Measurements from ENCODE around the gene INHBB. TPM values are rescaled to one million over a fixed set of nuclear protein-coding genes. Genes with fewer than 3 reads are reported as not detected.
A peak's percentile ranks its signal among the peaks of the same experiment; 100 is the strongest.

INHBB gene
- total and polyA plus RNA-seq, 9 of the 15 experiments (the other 6 are each of a cell fraction or from before 2014, with no cell fraction given): not detected

DNA sequence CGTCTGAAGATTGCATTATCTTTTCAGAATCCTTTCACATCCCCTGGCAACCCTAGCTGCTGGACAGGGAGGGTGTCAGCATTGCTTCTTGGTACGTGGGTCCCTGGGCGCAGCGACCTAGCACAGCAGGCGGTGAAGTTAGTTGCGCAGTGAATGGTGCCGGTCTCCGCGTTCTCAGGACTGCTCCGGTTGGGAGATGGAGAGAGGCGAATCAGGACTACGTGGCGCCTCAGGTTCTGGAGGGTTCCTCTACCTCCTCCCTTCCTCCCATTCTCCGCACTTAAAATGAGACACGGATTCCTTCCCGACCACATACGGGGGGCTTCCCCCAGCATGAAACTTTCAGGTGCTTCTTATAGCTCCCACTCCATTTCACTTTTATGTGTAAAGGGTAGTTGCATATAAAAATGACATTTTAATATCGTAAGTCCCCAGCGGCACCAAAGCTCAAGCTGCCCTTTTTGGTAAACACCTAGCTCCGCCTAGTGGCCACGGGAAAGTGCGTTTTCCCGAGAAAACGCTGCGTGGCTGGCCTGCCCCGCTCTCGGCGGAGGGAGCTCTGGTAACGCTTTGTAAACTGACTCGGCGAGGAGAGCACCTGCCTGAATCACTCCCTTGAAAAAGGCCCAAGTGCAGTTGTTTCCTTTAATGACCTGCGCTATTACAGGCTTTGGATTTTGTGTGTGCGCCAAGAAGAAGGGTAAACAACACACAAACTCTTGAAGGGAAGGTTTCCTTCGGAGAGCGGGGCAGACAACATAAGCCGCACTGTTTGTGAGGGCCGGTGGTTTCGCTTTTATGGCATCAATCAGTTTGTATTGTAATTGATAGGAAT is 32.9 kb upstream of the INHBB start:
- Histone ChIP-seq H2AFZ (ENCODE audit: low read depth, low read length) (peak overlapping the region; percentile 37; the same call in 1 of the 2 replicates), H4K20me1 (replicated peaks; ENCODE audit: control insufficient read depth, insufficient read depth, low read length) (peaks cover 11% of the 10 kb centered on the region), H3K36me3 (ENCODE audit: control insufficient read depth, insufficient read depth, low read length) (no peaks in the 10 kb centered on the region), H3K9me3 (replicated peaks; ENCODE audit: control insufficient read depth, insufficient read depth, low read depth, low read length) (no peaks in the 10 kb centered on the region), H3K27me3 (ENCODE audit: control insufficient read depth in 2 of 2, insufficient read depth in 2 of 2, low read length in 2 of 2) (peaks cover 29 to 62% of the 10 kb centered on the region in 2 experiments), H3K4me1 (replicated peaks in 1 of 2; ENCODE audit: control insufficient read depth in 2 of 2, insufficient read depth in 2 of 2, low read length in 2 of 2) (peaks cover 0 to 6% of the 10 kb centered on the region in 2 experiments; a peak in 2 of 5 replicates), H3K9me1 (ENCODE audit: control insufficient read depth, insufficient read depth, low read length) (peaks cover 4% of the 10 kb centered on the region), H3K9ac (ENCODE audit: insufficient read depth in 1 of 2, low read depth in 2 of 2, low read length in 2 of 2) (no peak overlapping the region), H3K27ac (ENCODE audit: extremely low read depth, low read depth, low read length) (no peak overlapping the region), H3K4me2 (ENCODE audit: insufficient read depth, low read length) (peak overlapping the region; percentile 53), H3K4me3 (no peak overlapping the region), H3K79me2 (ENCODE audit: control insufficient read depth, insufficient read depth, low read length) (no peaks in the 10 kb centered on the region)
- ATAC-seq (peak; percentile 92), DNase-seq (ENCODE audit: extremely low read depth in 1 of 4, low spot score in 3 of 4) (peak; percentile 72 to 85 (median 76)), FAIRE-seq (peak; percentile 92)
- POLR2A ChIA-PET: interaction anchor here (0.7 to 1.5 kb wide), 5 partner anchors 11 to 128 kb away, joined by 3 to 8 read pairs (median 4); no protein-coding TSS in a partner anchor
- intact Hi-C loops (cut with micrococcal nuclease): loop anchor here (1.0 to 10.0 kb wide), 6 partner anchors 60 to 362 kb away; partner anchors contain the start of genes EPB41L5 and RALB
- WGBS (ENCODE audit: insufficient coverage, low coverage, missing lambda C conversion rate): 14% methylated on average over 38 of the region's 38 CpGs
- in situ Hi-C loops (cut with MboI): loop anchor here (10.0 kb wide), 1 partner anchor 198 kb away; no protein-coding TSS in a partner anchor
- CTCF ChIA-PET (ENCODE audit: low intra/inter-chr PET ratio): interaction anchor here (0.6 to 1.4 kb wide), 11 partner anchors 60 to 611 kb away, joined by 3 to 7 read pairs (median 4); partner anchors contain the start of genes RALB and TMEM185B
- BruUV-seq (replicated peaks): no TSS peak
- TF ChIP-seq ELF2 (CRISPR knock-in tag; IDR thresholded peaks at IDR 0.05) (no peak), L3MBTL2 (IDR thresholded peaks at IDR 0.05) (peak; percentile 44; the same call in 1 of the 2 replicates), TCF7L2 (IDR thresholded peaks at IDR 0.05; ENCODE audit: low read depth, low read length) (no peak), IFI16 (CRISPR knock-in tag; IDR thresholded peaks at IDR 0.05) (no peak), SP2 (IDR thresholded peaks at IDR 0.05; ENCODE audit: extremely low read depth, low read depth, low read length, poor library complexity, severe bottlenecking) (no peak), NUFIP1 (IDR thresholded peaks at IDR 0.05; ENCODE audit: partially characterized antibody) (no peak), KLF16 (IDR thresholded peaks at IDR 0.05) (peak; percentile 33; the same call in 1 of the 2 replicates)
- TF ChIP-seq, protein P1, sequence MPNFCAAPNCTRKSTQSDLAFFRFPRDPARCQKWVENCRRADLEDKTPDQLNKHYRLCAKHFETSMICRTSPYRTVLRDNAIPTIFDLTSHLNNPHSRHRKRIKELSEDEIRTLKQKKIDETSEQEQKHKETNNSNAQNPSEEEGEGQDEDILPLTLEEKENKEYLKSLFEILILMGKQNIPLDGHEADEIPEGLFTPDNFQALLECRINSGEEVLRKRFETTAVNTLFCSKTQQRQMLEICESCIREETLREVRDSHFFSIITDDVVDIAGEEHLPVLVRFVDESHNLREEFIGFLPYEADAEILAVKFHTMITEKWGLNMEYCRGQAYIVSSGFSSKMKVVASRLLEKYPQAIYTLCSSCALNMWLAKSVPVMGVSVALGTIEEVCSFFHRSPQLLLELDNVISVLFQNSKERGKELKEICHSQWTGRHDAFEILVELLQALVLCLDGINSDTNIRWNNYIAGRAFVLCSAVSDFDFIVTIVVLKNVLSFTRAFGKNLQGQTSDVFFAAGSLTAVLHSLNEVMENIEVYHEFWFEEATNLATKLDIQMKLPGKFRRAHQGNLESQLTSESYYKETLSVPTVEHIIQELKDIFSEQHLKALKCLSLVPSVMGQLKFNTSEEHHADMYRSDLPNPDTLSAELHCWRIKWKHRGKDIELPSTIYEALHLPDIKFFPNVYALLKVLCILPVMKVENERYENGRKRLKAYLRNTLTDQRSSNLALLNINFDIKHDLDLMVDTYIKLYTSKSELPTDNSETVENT (CRISPR knock-in tag; IDR thresholded peaks at IDR 0.05): no peak
- TF ChIP-seq, protein P2, sequence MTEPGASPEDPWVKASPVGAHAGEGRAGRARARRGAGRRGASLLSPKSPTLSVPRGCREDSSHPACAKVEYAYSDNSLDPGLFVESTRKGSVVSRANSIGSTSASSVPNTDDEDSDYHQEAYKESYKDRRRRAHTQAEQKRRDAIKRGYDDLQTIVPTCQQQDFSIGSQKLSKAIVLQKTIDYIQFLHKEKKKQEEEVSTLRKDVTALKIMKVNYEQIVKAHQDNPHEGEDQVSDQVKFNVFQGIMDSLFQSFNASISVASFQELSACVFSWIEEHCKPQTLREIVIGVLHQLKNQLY (CRISPR knock-in tag; conservative IDR thresholded peaks at IDR 0.05): no peak
- TF ChIP-seq, protein P3, sequence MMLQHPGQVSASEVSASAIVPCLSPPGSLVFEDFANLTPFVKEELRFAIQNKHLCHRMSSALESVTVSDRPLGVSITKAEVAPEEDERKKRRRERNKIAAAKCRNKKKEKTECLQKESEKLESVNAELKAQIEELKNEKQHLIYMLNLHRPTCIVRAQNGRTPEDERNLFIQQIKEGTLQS (IDR thresholded peaks at IDR 0.05): no peak
- TF ChIP-seq, protein P3 (CRISPR knock-in tag; conservative IDR thresholded peaks at IDR 0.05): no peak

All from K562 (cell line).